Breast epithelium (tissue), 4 donors: ENCODE measurements around the gene STX8. TPM values are rescaled to one million over a fixed set of nuclear protein-coding genes. Genes with fewer than 3 reads are reported as not detected.

Experiments used
- DNase-seq, 2 donors: peaks; one replicate each; pipeline ENCODE4 v3.0.0-alpha.2; 2019; ENCODE audit warnings: low spot score in 2 of 2
- H3K27ac ChIP-seq, 2 donors: fragments of 200-600 bp; sonication (generic) in 1 of 2; one replicate each; pipeline ENCODE4 v1.5.1; 2016 to 2019; ENCODE audit warnings: mild to moderate bottlenecking in 1 of 2
- H3K27me3 ChIP-seq, 2 donors: fragments of 200-600 bp; sonication (generic) in 1 of 2; one replicate each; pipeline versions ENCODE4 v1.5.1 to v1.6.0; 2017 to 2019; ENCODE audit warnings: control low read depth in 1 of 2, mild to moderate bottlenecking in 1 of 2
- H3K36me3 ChIP-seq: fragments of 200-600 bp; one replicate; pipeline ENCODE4 v1.5.1; 2019
- H3K4me1 ChIP-seq, 2 donors: fragments of 200-600 bp; sonication (generic); one replicate each; pipeline ENCODE4 v1.5.1; 2016 to 2019; ENCODE audit warnings: control low read depth in 1 of 2
- H3K4me3 ChIP-seq, 3 donors: fragments of 200-600 bp; sonication (generic); 1 replicate in 2 of 3; 2 replicates in 1 of 3; pipeline ENCODE4 v1.5.1; 2016 to 2019; ENCODE audit warnings: mild to moderate bottlenecking in 3 of 3, moderate library complexity in 2 of 3
- H3K9me3 ChIP-seq, 2 donors: fragments of 200-600 bp; sonication (generic) in 1 of 2; one replicate each; pipeline ENCODE4 v1.5.1; 2016 to 2019; ENCODE audit warnings: control low read depth in 1 of 2
- POLR2A ChIP-seq: fragments of 450-650 bp; IDR thresholded peaks from one replicate; pipeline ENCODE4 v1.6.1; 2016; ENCODE audit warnings: antibody characterized with exemption, mild to moderate bottlenecking, moderate library complexity
- POLR2AphosphoS5 ChIP-seq, 3 donors: sonication (generic); formaldehyde crosslinking; IDR thresholded peaks; one replicate each; pipeline ENCODE4 v1.6.1; 2017; ENCODE audit warnings: antibody characterized with exemption in 3 of 3
- intact Hi-C: fragments of 100-400 bp; cut with DNase I; formaldehyde crosslinking; loops from one replicate; pipeline ENCODE4 v1.15.1; 2023; ENCODE audit warnings: low total_unique reads
- total RNA-seq, 3 donors: library from RNA; depleted of rRNA; stranded (reverse); fragments of >200 nt; gene quantifications; one replicate each; pipeline ENCODE4 v1.1.0, GENCODE V29; 2016
- TF ChIP-seq, protein P1 (sequence below), 3 donors: fragments of 450-650 bp; IDR thresholded peaks; one replicate each; pipeline ENCODE4 v1.5.1; 2016 to 2017; ENCODE audit warnings: antibody characterized with exemption in 3 of 3, mild to moderate bottlenecking in 3 of 3, moderate library complexity in 3 of 3

STX8 gene
- total RNA-seq, 3 donors from 2014 or later = 54.1 to 101 (median 60.4) TPM

DNA sequence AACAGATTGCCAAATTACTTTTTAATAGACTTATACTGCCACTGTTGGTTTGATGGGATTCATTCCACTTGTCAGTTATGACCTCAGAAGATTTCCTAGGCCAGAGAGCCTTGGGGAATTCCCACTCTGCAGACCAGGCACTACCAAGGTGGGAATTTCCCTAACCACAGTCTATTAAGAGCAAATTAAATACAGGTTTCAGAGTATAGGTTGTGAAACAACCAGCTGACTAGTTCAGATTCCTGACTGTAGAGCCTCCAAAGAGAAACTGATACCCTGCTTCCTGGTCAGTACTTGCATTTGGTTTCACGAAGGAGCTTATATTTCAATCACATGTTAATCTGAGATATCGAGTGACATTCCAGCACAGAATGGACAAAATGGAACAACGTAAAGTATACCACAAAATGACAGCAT, 186.5 kb downstream of the STX8 start:
- no peaks in the 10 kb centered on the region for H3K36me3 ChIP-seq
- no peaks in the 10 kb centered on the region for H3K4me1 ChIP-seq
- no peaks in the 10 kb centered on the region for H3K27me3 ChIP-seq
- no peak overlapping the region for H3K27ac ChIP-seq
- TF ChIP-seq, protein P1, sequence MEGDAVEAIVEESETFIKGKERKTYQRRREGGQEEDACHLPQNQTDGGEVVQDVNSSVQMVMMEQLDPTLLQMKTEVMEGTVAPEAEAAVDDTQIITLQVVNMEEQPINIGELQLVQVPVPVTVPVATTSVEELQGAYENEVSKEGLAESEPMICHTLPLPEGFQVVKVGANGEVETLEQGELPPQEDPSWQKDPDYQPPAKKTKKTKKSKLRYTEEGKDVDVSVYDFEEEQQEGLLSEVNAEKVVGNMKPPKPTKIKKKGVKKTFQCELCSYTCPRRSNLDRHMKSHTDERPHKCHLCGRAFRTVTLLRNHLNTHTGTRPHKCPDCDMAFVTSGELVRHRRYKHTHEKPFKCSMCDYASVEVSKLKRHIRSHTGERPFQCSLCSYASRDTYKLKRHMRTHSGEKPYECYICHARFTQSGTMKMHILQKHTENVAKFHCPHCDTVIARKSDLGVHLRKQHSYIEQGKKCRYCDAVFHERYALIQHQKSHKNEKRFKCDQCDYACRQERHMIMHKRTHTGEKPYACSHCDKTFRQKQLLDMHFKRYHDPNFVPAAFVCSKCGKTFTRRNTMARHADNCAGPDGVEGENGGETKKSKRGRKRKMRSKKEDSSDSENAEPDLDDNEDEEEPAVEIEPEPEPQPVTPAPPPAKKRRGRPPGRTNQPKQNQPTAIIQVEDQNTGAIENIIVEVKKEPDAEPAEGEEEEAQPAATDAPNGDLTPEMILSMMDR (IDR thresholded peaks at IDR 0.05) = no peak
- TF ChIP-seq POLR2AphosphoS5 (IDR thresholded peaks at IDR 0.05) = no peak
- TF ChIP-seq POLR2A = no peak
- intact Hi-C loops = no loop called here
- DNase-seq = no peak
- no peak overlapping the region for H3K4me3 ChIP-seq
- H3K9me3 ChIP-seq = peaks cover 0 to 15% of the 10 kb centered on the region in 2 donors

DNA sequence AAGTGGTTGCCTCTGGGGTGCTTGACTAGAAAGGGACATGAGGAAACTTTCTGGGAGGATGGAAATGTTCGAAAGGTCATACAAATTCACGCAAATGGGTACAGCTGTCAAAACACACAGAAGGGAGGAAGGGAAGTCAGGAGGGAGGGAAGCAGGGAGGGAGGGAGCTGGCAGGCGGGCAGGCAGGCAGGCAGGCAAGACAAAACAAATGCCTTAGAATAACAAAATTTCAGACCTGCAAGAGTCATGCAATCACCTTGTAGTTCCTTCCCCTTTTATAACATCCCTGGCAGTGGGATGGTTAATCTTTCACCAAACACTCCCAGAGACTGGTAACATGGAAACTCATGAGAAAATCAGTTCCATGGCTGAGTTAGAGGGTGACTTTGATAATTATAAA, 189.2 kb downstream of the STX8 start:
- Histone ChIP-seq H3K4me1 (no peaks in the 10 kb centered on the region), H3K27ac (no peak overlapping the region), H3K27me3 (no peaks in the 10 kb centered on the region), H3K4me3 (no peak overlapping the region), H3K36me3 (no peaks in the 10 kb centered on the region), H3K9me3 (no peaks in the 10 kb centered on the region)
- intact Hi-C loops = no loop called here
- DNase-seq = no peak
- TF ChIP-seq, protein P1 (IDR thresholded peaks at IDR 0.05) = no peak
- TF ChIP-seq POLR2AphosphoS5 (IDR thresholded peaks at IDR 0.05) = no peak
- TF ChIP-seq POLR2A = no peak

DNA sequence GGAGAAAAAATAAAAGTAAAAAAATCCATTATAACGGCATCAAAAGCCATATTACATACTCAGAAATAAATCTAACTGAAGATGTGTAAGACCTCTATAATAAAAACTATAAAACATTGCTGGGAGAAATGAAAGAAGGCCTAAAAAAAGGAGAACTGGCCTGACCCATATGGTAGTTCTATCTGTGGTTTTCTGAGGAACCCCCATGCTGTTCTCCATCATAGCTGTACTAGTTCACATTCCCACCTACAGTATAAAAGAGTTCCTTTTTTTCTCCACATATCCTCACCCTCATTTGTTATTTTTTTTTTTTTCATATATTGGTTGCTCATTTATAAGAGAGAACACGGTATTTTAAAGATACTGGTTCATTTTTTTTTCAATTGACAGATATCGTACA, 191.8 kb downstream of the STX8 start:
- no peak overlapping the region for H3K4me3 ChIP-seq
- no peaks in the 10 kb centered on the region for H3K27me3 ChIP-seq
- TF ChIP-seq POLR2AphosphoS5 (IDR thresholded peaks at IDR 0.05) = no peak
- TF ChIP-seq, protein P1 (IDR thresholded peaks at IDR 0.05) = no peak
- TF ChIP-seq POLR2A = no peak
- no peaks in the 10 kb centered on the region for H3K9me3 ChIP-seq
- no peaks in the 10 kb centered on the region for H3K36me3 ChIP-seq
- no peaks in the 10 kb centered on the region for H3K4me1 ChIP-seq
- no peak for DNase-seq
- intact Hi-C loops = no loop called here
- no peak overlapping the region for H3K27ac ChIP-seq

DNA sequence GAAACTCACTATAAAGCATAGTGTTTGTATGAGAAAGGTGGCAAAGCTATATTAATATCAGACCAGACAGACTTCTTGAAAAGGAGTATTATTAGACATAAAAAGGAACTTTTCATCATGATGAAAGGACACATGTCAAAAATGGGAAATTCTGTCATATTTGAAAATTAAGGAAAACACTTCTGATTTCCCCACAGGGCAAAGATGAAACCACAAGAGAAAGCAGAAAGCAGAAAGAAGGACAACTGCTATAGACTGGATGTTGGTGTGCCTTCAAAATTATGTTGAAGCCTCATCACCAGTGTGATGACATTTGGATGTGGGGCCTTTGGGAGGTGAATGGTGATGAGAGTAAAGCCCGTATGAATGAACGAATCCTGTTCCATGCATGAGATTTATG, 193.0 kb downstream of the STX8 start:
- no peaks in the 10 kb centered on the region for H3K4me1 ChIP-seq
- H3K27ac ChIP-seq = no peak overlapping the region
- no peaks in the 10 kb centered on the region for H3K36me3 ChIP-seq
- H3K4me3 ChIP-seq = no peak overlapping the region
- DNase-seq = no peak
- H3K27me3 ChIP-seq = no peaks in the 10 kb centered on the region
- intact Hi-C loops = no loop called here
- no peaks in the 10 kb centered on the region for H3K9me3 ChIP-seq
- TF ChIP-seq POLR2A = no peak
- TF ChIP-seq, protein P1 (IDR thresholded peaks at IDR 0.05) = no peak
- no peak for TF ChIP-seq POLR2AphosphoS5 (IDR thresholded peaks at IDR 0.05)

DNA sequence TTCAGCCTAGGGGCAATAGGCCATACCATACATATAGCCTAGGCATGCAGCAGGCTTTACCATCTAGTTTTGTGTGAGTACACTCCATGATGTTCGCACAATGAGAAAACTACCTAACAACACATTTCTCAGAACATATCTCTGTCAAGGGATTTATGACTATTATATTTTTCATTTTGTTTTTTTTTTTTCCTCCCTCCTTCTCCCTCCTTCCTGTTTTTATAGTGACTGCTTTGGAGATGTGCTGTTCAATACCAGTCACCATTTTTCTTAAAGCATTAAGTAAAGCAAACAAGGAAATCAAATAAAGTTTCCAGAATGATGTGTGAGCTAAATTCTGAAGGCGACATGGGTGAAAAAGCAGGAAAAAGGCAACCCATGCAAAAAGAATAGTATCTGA, 194.6 kb downstream of the STX8 start:
- H3K27ac ChIP-seq = no peak overlapping the region
- no peaks in the 10 kb centered on the region for H3K36me3 ChIP-seq
- no peaks in the 10 kb centered on the region for H3K27me3 ChIP-seq
- H3K4me3 ChIP-seq = no peak overlapping the region
- intact Hi-C loops = no loop called here
- H3K4me1 ChIP-seq = no peaks in the 10 kb centered on the region
- TF ChIP-seq, protein P1 (IDR thresholded peaks at IDR 0.05) = no peak
- TF ChIP-seq POLR2A (no peak), POLR2AphosphoS5 (IDR thresholded peaks at IDR 0.05) (no peak)
- no peak for DNase-seq
- no peaks in the 10 kb centered on the region for H3K9me3 ChIP-seq
